ENCODE measurements around the gene CPTP. TPM values are rescaled to one million over a fixed set of nuclear protein-coding genes. Genes with fewer than 3 reads are reported as not detected.

CPTP gene
- total RNA-seq, 1 donor from 2014 or later: 10.8 TPM

GRCh38 chr1:1342061-1342562, 17.5 kb downstream of the CPTP start:
- TF ChIP-seq CTCF (IDR thresholded peaks at IDR 0.05; ENCODE audit: insufficient read depth, low read length, severe bottlenecking): no peak
- FAIRE-seq (no peak), DNase-seq (ENCODE audit: low read depth) (no peak)
- Histone ChIP-seq H3K36me3 (ENCODE audit: control insufficient read depth, insufficient read depth, low read length) (peaks cover 29% of the 10 kb centered on the region), H3K4me3 (ENCODE audit: low read depth, low read length) (no peak overlapping the region), H3K27me3 (ENCODE audit: control insufficient read depth, insufficient read depth, low read length) (no peaks in the 10 kb centered on the region)

- Histone ChIP-seq H3K4me3 (ENCODE audit: low read depth, low read length) (no peak overlapping the region), H3K36me3 (ENCODE audit: control insufficient read depth, insufficient read depth, low read length) (peaks cover 25% of the 10 kb centered on the region), H3K27me3 (ENCODE audit: control insufficient read depth, insufficient read depth, low read length) (no peaks in the 10 kb centered on the region)
- no peak for DNase-seq (ENCODE audit: low read depth)
- no peak for FAIRE-seq
- TF ChIP-seq CTCF (IDR thresholded peaks at IDR 0.05; ENCODE audit: insufficient read depth, low read length, severe bottlenecking): no peak
Observed at GRCh38 chr1:1342584-1343115, 18.0 kb downstream of the CPTP start.

- DNase-seq (ENCODE audit: low read depth) (no peak), FAIRE-seq (no peak)
- TF ChIP-seq CTCF (IDR thresholded peaks at IDR 0.05; ENCODE audit: insufficient read depth, low read length, severe bottlenecking): no peak
- peak overlapping the region; percentile 19 for H3K4me3 ChIP-seq (ENCODE audit: low read depth, low read length)
- H3K36me3 ChIP-seq (ENCODE audit: control insufficient read depth, insufficient read depth, low read length): peaks cover 18% of the 10 kb centered on the region
- no peaks in the 10 kb centered on the region for H3K27me3 ChIP-seq (ENCODE audit: control insufficient read depth, insufficient read depth, low read length)
Observed at GRCh38 chr1:1343811-1344421, 19.3 kb downstream of the CPTP start.

GRCh38 chr1:1344655-1345361, 20.2 kb downstream of the CPTP start:
- Histone ChIP-seq H3K27me3 (ENCODE audit: control insufficient read depth, insufficient read depth, low read length) (no peaks in the 10 kb centered on the region), H3K4me3 (ENCODE audit: low read depth, low read length) (peak overlapping the region; percentile 23), H3K36me3 (ENCODE audit: control insufficient read depth, insufficient read depth, low read length) (peaks cover 13% of the 10 kb centered on the region)
- TF ChIP-seq CTCF (IDR thresholded peaks at IDR 0.05; ENCODE audit: insufficient read depth, low read length, severe bottlenecking): peak; percentile 46
- DNase-seq (ENCODE audit: low read depth): peak; percentile 94
- peak; percentile 84 for FAIRE-seq

DNA sequence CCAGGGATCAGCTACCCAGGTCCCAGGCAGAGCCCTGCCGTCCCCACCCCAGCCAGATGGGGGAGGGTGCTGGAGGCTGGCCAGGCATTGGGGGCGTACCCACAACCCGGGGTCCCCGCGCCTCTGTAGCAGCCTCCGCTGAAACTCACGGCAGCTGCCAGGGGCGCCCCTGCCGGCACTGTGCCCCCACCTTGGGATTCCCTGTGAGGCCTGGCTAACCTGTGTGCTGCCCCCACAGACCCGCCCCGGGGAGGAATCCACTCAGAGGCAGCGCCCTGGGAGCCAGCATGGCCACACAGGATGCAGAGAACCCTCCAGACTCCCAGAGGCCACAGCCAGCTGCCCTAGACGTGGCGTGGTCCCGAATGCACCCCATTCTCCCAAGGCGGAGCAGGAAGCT, 20.8 kb downstream of the CPTP start:
- no peaks in the 10 kb centered on the region for H3K27me3 ChIP-seq (ENCODE audit: control insufficient read depth, insufficient read depth, low read length)
- no peak for DNase-seq (ENCODE audit: low read depth)
- TF ChIP-seq CTCF (IDR thresholded peaks at IDR 0.05; ENCODE audit: insufficient read depth, low read length, severe bottlenecking): no peak
- H3K4me3 ChIP-seq (ENCODE audit: low read depth, low read length): peak overlapping the region; percentile 23
- no peak for FAIRE-seq
- H3K36me3 ChIP-seq (ENCODE audit: control insufficient read depth, insufficient read depth, low read length): peaks cover 13% of the 10 kb centered on the region

Measured in bronchial epithelial cell (primary cell).